HG03103 (cell line): ENCODE measurements around the gene TMCC1.
"Not testable (repeated sequence)": the region's sequence is repeated elsewhere in the genome, so short reads cannot be mapped to it uniquely, and the experiment has no call there.

ENCODE experiments used
- ATAC-seq: cut with Tn5 transposase; IDR thresholded peaks from one replicate; pipeline ENCODE4 v1.9.1; 2021; ENCODE audit warnings: low read depth; ENCODE audit not compliant: unreplicated experiment

The TMCC1 gene

DNA sequence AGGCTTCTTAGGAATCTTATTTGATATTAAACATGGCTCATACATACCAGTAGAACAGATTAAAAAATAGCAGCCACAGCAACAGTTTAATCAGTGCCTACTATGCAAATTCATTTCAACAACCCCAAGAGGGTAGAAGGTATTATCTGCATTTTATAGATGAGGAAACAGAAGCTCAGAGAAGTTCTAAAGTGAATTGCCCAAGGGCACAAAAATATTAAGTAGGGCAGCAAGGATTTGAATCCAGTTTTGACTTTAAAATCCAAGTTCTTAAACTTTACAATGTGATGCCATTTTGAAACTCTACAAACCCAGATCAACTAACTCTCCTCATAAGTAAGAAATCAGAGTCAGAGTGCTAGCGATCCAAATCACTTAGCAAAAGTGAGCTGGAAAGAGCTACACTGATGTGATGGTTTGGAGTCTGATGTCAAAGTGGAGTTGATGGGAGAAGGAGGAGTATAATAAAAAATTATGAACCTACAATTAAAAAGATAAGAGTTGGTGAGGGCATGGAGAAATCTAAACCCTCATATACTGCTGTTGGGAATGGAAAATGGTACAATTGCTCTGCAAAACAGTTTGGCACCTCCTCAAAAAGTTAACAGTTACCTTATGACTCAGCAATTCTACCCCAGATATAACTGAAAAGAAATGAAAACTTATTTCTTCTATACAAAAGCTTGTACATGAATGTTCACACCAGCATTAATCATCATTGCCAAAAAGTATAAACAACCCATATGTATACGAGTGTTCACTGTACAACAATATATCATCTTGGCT is 236.1 kb downstream of the TMCC1 start:
- ATAC-seq: no peak

DNA sequence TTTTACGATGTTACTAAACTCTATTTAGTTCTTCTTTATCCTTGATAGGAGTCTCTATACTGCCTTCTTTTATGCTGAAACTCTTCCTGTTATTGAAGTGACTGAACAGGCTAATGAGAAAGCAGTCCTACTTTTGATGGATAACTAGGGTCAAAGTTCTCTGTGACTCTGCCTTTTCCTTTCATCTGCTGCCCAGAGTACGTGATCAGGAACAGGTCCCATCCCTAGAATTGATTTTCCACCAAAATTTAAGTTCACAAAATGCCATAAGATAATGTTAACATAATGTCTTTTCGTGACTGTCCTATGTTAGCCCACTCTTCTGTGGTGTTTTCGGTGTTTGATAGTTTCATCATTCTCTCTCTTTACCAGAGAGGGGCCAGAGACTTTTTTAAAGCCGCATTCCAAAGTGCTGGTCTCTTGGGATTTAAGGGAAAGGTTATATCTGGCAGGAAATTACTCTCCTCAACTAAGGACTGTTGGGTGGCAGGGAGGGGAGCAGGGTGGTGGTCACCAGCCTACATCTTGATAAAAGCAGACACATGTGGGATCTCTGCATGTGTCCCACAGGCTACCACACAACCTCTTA is 236.8 kb downstream of the TMCC1 start:
- no peak for ATAC-seq

DNA sequence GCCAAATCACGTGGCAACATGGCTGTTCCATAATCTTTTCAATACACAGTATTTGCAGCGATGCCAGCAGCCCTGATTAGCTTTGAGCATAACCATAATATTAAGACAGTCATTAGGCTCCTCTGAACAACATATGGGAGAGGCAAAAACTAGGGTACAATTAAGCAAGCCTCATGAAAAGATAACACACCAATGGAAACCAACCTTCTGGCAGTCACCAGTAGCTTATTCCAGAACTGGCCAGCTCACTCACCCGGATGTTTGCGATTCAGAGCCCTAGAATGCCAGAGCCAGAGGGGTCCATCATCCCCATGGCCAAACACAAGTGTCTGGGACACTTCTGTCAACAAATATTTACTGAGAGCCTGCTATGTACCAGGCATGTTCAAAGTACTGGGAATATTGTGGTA is 238.2 kb downstream of the TMCC1 start:
- ATAC-seq: no peak

- ATAC-seq: no peak
These were observed 239.4 kb downstream of the TMCC1 start for GRCh38 chr3:129654131-129654530.

DNA sequence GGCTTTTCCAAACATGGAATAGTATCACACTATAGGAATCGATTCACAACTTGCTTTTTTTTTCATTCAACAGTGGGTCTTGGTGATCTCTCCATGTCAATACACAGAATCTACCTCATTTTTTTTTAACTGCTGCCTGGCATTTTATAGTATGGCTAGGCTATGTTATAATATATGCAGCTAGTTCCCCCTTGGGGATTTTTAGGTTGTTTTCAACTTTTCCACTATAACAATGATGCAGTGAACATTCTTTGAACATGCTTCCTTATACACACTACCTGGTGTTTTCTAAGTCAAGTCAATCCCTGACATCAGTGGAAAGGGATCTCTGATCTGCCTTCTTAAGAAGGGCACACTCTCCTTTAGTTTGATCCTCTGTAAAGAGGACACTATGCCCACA is 240.5 kb downstream of the TMCC1 start:
- no peak for ATAC-seq

DNA sequence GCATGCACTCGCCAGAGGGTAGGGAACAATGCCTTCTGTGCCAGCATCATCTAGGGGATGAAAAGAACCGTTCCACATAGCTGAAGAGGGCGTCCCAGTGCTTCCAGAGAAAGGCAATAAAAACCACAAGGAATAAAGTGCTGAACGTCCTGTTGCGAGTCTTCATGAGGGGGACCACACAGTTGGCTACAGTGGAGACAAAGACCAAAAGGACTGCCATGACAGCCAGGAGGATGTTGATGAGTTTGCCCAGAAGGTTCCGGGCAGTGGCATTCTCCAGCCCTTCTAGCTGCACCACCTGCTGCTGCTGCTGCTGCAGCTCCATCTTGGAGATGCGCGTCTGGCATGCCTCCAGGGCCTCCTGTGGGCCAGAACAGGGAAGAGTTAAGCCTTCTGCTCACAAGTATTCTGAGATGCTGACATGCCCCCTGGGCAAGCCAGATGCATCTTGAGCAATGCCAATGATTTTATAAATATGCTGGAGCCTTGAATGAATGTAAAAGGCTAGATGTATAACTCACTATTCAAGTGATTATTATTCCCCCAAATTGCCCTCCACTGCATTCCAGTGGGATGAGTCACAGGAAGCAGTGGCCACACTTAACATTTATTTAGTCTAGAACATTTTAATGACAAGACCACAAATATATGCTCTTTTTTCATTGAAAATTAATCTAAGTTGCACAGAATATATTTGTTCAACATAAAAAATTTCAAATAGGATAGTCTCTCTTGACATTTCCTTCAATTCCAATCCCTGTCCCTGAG is 241.9 kb downstream of the TMCC1 start:
- no peak for ATAC-seq

GRCh38 chr3:129650256-129650872 is 243.1 kb downstream of the TMCC1 start:
- ATAC-seq: no peak

DNA sequence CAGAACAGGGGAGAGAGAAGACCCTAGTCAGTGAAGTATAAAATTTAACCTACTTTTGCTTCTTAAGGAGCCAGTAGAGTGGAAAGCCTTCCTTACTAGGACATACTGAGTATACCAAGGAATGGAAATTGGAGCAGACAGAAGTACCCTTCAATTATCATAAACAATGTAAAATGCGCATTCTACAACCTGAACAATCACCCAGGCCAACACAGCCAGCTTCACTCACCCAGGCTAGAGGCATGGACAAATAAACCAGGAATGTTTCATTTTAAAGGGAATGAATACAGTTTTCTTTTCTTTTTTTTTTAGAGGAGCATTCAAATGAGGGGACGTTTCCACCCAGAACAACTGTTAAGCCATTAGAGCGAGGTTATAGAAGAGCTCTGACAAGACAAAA is 245.1 kb downstream of the TMCC1 start:
- no peak for ATAC-seq

DNA sequence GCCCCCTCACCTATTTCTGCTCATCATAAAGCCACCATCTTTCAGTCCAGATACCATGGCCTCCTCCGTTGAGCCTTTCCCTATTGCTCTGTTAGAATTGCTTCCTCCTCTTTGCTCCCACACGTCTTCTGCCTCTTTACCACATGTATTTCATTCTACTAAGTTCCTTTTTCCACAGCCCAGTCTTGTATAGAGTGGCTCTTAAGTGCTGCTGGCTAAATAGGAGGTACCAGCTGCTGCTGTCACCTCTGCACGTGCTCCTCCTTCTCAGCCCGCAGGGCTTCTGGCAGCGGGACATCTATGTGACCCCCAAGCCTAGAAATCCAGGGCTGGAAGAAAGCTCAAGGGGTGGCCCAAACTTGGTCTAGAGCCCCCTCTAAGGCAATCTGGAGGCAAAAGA is 248.2 kb downstream of the TMCC1 start:
- no peak for ATAC-seq

- ATAC-seq: no peak
These were observed 248.7 kb downstream of the TMCC1 start for GRCh38 chr3:129644836-129645235.

DNA sequence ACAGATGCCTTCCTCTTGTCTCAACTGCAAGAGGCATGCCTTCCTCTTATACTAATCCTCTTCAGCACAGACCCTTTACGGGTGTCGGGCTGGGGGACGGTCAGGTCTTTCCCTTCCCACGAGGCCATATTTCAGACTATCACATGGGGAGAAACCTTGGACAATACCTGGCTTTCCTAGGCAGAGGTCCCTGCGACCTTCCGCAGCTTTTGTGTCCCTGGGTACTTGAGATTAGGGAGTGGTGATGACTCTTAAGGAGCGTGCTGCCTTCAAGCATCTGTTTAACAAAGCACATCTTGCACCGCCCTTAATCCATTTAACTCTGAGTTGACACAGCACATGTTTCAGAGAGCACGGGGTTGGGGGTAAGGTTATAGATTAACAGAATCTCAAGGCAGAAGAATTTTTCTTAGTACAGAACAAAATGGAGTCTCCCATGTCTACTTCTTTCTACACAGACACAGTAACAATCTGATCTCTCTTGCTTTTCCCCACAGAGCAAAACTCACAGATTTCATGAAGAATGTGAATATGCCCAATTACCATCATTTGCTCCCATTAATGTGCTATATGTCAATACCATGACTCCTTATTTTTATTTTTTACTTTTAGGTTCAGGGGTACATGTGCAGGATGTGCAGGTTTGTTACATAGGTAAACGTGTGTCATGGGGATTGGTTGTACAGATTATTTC is 251.8 kb downstream of the TMCC1 start:
- not testable (repeated sequence) for ATAC-seq

DNA sequence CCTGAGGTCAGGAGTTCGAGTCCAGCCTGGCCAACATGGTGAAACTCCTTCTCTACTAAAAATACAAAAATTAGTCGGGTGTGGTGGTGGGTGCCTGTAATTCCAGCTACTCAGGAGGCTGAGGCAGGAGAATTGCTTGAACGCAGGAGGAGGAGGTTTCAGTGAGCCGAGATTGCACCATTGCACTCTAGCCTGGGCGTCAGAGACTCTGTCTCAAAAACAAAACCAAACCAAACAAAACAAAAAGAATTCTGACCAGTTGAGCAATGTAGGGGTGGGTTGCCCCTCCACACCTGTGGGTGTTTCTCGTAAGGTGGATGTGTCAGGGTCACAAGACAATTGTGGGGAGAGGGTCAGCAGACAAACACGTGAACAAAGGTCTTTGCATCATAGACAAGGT is 252.5 kb downstream of the TMCC1 start:
- ATAC-seq: not testable (repeated sequence)

GRCh38 chr3:129638481-129638880 is 255.0 kb downstream of the TMCC1 start:
- no peak for ATAC-seq

- no peak for ATAC-seq
These were observed 257.4 kb downstream of the TMCC1 start for GRCh38 chr3:129636082-129636481.

DNA sequence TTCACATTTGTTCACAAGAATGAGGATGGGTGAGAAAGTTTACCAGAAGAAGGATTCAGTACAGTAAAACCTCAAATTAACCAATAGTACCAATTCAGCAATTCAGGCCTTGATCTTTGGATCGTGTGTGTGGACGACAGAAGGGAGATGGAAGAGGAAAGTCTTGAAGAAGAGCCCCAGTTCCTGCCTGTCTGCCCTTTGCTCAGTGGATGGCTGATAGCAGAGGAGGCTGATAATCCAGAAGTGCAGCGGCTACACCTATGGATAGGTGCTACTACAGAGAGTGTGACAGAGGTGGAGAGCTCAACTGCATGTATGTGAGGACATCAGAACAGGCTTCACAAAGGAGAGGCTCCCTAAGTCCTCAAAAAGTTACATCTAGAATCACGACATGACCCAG is 257.9 kb downstream of the TMCC1 start:
- no peak for ATAC-seq

GRCh38 chr3:129633751-129634481 is 259.6 kb downstream of the TMCC1 start:
- no peak for ATAC-seq

GRCh38 chr3:129632977-129633376 is 260.5 kb downstream of the TMCC1 start:
- ATAC-seq: no peak

GRCh38 chr3:129632556-129632955 is 261.0 kb downstream of the TMCC1 start:
- ATAC-seq: no peak

GRCh38 chr3:129632056-129632455 is 261.5 kb downstream of the TMCC1 start:
- ATAC-seq: no peak

GRCh38 chr3:129629011-129629410 is 264.5 kb downstream of the TMCC1 start:
- ATAC-seq: no peak
